Measurements from ENCODE around the gene ENAM.

DNA sequence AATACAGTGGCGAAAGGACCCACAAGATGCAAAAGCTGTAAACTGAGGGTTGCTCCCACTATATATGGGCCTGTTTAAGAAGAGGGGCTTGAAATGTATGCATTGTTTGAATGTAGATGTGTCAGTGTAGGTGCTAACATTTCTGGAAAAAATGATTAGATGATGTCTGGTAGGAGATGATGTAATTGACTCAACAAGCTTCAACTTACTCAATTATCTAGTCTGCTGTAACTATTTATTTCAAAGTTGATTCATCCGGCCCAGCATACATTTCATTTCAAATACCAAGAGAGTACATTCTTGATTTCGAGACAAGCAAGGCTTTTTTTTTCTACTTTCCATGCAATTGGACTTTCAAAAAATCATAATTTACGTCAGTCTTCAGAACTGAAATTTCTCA lies 9.3 kb upstream of the ENAM start:
- no peak for TF ChIP-seq CTCF (IDR thresholded peaks at IDR 0.05)
- TF ChIP-seq, protein P1, sequence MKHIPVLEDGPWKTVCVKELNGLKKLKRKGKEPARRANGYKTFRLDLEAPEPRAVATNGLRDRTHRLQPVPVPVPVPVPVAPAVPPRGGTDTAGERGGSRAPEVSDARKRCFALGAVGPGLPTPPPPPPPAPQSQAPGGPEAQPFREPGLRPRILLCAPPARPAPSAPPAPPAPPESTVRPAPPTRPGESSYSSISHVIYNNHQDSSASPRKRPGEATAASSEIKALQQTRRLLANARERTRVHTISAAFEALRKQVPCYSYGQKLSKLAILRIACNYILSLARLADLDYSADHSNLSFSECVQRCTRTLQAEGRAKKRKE (CRISPR knock-in tag; IDR thresholded peaks at IDR 0.05; ENCODE audit: low read depth): no peak
